ENCODE data around the gene ATXN7L1. TPM values are rescaled to one million over a fixed set of nuclear protein-coding genes. Genes with fewer than 3 reads are reported as not detected.

ATXN7L1 gene
- total and polyA plus RNA-seq, 3 experiments from 2014 or later, result 9.0 to 18.0 (median 9.7) TPM

GRCh38 chr7:105766421-105767073 lies 109.9 kb downstream of the ATXN7L1 start:
- no peak overlapping the region for H3K4me3 Mint-ChIP-seq
- Histone ChIP-seq H3K4me1 (ENCODE audit: insufficient read depth, low read length) (peaks cover 3% of the 10 kb centered on the region), H3K27me3 (ENCODE audit: insufficient read depth, low read length, poor library complexity, severe bottlenecking) (no peaks in the 10 kb centered on the region), H3K4me3 (ENCODE audit: low read length) (no peak overlapping the region), H3K9me3 (ENCODE audit: low read length) (no peaks in the 10 kb centered on the region), H3K36me3 (ENCODE audit: insufficient read depth, low read length) (no peaks in the 10 kb centered on the region), H3K27ac (ENCODE audit: low read depth, low read length) (no peak overlapping the region)
- H3K36me3 Mint-ChIP-seq, result peaks cover 0 to 6% (median 1%) of the 10 kb centered on the region in 3 donors
- H3K27me3 Mint-ChIP-seq, result peaks cover 0 to 1% of the 10 kb centered on the region in 2 donors
- POLR2A ChIA-PET, result no interaction called here
- no peak for DNase-seq
- peaks cover 13 to 49% (median 28%) of the 10 kb centered on the region in 3 donors for H3K4me1 Mint-ChIP-seq
- no peaks in the 10 kb centered on the region for H3K9me3 Mint-ChIP-seq
- H3K27ac Mint-ChIP-seq, result peak overlapping the region in 3 of 8 donors; percentile 22 to 50 (median 29)
- CTCF ChIA-PET, result interaction anchor here (0.9 to 9.2 kb wide), 6 partner anchors 8 to 274 kb away, joined by 3 to 113 read pairs (median 10); partner anchors contain the start of gene ATXN7L1

- DNase-seq, result no peak
- Histone ChIP-seq H3K27ac (ENCODE audit: low read depth, low read length) (no peak overlapping the region), H3K36me3 (ENCODE audit: insufficient read depth, low read length) (no peaks in the 10 kb centered on the region), H3K4me1 (ENCODE audit: insufficient read depth, low read length) (peaks cover 10% of the 10 kb centered on the region), H3K9me3 (ENCODE audit: low read length) (no peaks in the 10 kb centered on the region), H3K27me3 (ENCODE audit: insufficient read depth, low read length, poor library complexity, severe bottlenecking) (no peaks in the 10 kb centered on the region), H3K4me3 (ENCODE audit: low read length) (no peak overlapping the region)
- Mint-ChIP-seq H3K4me3 (no peak overlapping the region), H3K9me3 (no peaks in the 10 kb centered on the region), H3K36me3 (peaks cover 0 to 6% (median 1%) of the 10 kb centered on the region in 3 donors), H3K4me1 (peaks cover 20 to 56% (median 35%) of the 10 kb centered on the region in 3 donors), H3K27me3 (peaks cover 0 to 1% of the 10 kb centered on the region in 2 donors), H3K27ac (peak overlapping the region in 1 of 8 donors; percentile 36)
- ChIA-PET POLR2A (no interaction called here), CTCF (interaction anchor here (0.6 to 9.2 kb wide), 9 partner anchors 8 to 274 kb away, joined by 3 to 113 read pairs (median 5); partner anchors contain the start of gene ATXN7L1)
Measured at GRCh38 chr7:105765846-105766245, 110.6 kb downstream of the ATXN7L1 start.

- H3K27ac Mint-ChIP-seq, result no peak overlapping the region
- no peak overlapping the region for H3K27ac ChIP-seq (ENCODE audit: low read depth, low read length)
- H3K4me1 Mint-ChIP-seq, result peaks cover 32 to 62% (median 48%) of the 10 kb centered on the region in 3 donors
- H3K27me3 ChIP-seq (ENCODE audit: insufficient read depth, low read length, poor library complexity, severe bottlenecking), result no peaks in the 10 kb centered on the region
- no peaks in the 10 kb centered on the region for H3K36me3 ChIP-seq (ENCODE audit: insufficient read depth, low read length)
- ChIA-PET POLR2A (no interaction called here), CTCF (interaction anchor here (0.8 to 9.2 kb wide), 9 partner anchors 12 to 408 kb away, joined by 3 to 113 read pairs (median 3); no protein-coding TSS in a partner anchor)
- H3K9me3 ChIP-seq (ENCODE audit: low read length), result no peaks in the 10 kb centered on the region
- H3K9me3 Mint-ChIP-seq, result no peaks in the 10 kb centered on the region
- DNase-seq, result no peak
- no peak overlapping the region for H3K4me3 ChIP-seq (ENCODE audit: low read length)
- H3K27me3 Mint-ChIP-seq, result peaks cover 0 to 1% of the 10 kb centered on the region in 2 donors
- H3K4me3 Mint-ChIP-seq, result no peak overlapping the region
- H3K36me3 Mint-ChIP-seq, result peaks cover 0 to 6% (median 1%) of the 10 kb centered on the region in 3 donors
- peaks cover 24% of the 10 kb centered on the region for H3K4me1 ChIP-seq (ENCODE audit: insufficient read depth, low read length)
Measured at GRCh38 chr7:105764506-105764905, 111.9 kb downstream of the ATXN7L1 start.

- peak overlapping the region in 4 of 7 donors; percentile 6 to 53 (median 23) for H3K4me3 Mint-ChIP-seq
Measured at GRCh38 chr7:105760551-105761447, 115.6 kb downstream of the ATXN7L1 start.

GRCh38 chr7:105759670-105760550 lies 116.5 kb downstream of the ATXN7L1 start:
- Mint-ChIP-seq H3K4me3 (peak overlapping the region in 2 of 7 donors; percentile 21 to 53), H3K27me3 (peaks cover 0 to 1% of the 10 kb centered on the region in 2 donors), H3K4me1 (peaks cover 34 to 48% (median 43%) of the 10 kb centered on the region in 3 donors), H3K9me3 (no peaks in the 10 kb centered on the region), H3K36me3 (peaks cover 0 to 1% (median 0%) of the 10 kb centered on the region in 3 donors), H3K27ac (peak overlapping the region; percentile 24 to 93 (median 56))
- no peaks in the 10 kb centered on the region for H3K36me3 ChIP-seq (ENCODE audit: insufficient read depth, low read length)
- no peak overlapping the region for H3K27ac ChIP-seq (ENCODE audit: low read depth, low read length)
- peak overlapping the region; percentile 13 for H3K4me3 ChIP-seq (ENCODE audit: low read length)
- H3K9me3 ChIP-seq (ENCODE audit: low read length), result no peaks in the 10 kb centered on the region
- CTCF ChIA-PET, result interaction anchor here (0.6 to 9.2 kb wide), 40 partner anchors 9 to 287 kb away, joined by 3 to 113 read pairs (median 4); partner anchors contain the start of gene ATXN7L1
- peaks cover 29% of the 10 kb centered on the region for H3K4me1 ChIP-seq (ENCODE audit: insufficient read depth, low read length)
- DNase-seq, result peak in 2 of 5 donors; percentile 5 to 12
- POLR2A ChIA-PET, result interaction anchor here (1.1 to 1.7 kb wide), 3 partner anchors 90 to 282 kb away, joined by 4 to 9 read pairs (median 4); no protein-coding TSS in a partner anchor
- H3K27me3 ChIP-seq (ENCODE audit: insufficient read depth, low read length, poor library complexity, severe bottlenecking), result no peaks in the 10 kb centered on the region

More at GRCh38 chr7:105760551-105761447, 115.6 kb downstream of the ATXN7L1 start:
- Histone ChIP-seq H3K27ac (ENCODE audit: low read depth, low read length) (no peak overlapping the region), H3K4me3 (ENCODE audit: low read length) (peak overlapping the region; percentile 13), H3K9me3 (ENCODE audit: low read length) (no peaks in the 10 kb centered on the region), H3K27me3 (ENCODE audit: insufficient read depth, low read length, poor library complexity, severe bottlenecking) (no peaks in the 10 kb centered on the region), H3K36me3 (ENCODE audit: insufficient read depth, low read length) (no peaks in the 10 kb centered on the region), H3K4me1 (ENCODE audit: insufficient read depth, low read length) (peaks cover 29% of the 10 kb centered on the region)
- peak in 4 of 5 donors; percentile 12 to 57 (median 44) for DNase-seq
- Mint-ChIP-seq H3K27ac (peak overlapping the region; percentile 0 to 93 (median 46)), H3K9me3 (no peaks in the 10 kb centered on the region), H3K27me3 (peaks cover 0 to 1% of the 10 kb centered on the region in 2 donors), H3K4me1 (peaks cover 37 to 57% (median 50%) of the 10 kb centered on the region in 3 donors), H3K36me3 (peaks cover 0 to 1% (median 0%) of the 10 kb centered on the region in 3 donors)
- ChIA-PET POLR2A (interaction anchor here (0.5 to 1.7 kb wide), 5 partner anchors 89 to 351 kb away, joined by 3 to 9 read pairs (median 4); partner anchors contain the start of gene SYPL1), CTCF (interaction anchor here (0.6 to 9.2 kb wide), 47 partner anchors 8 to 286 kb away, joined by 3 to 113 read pairs (median 4); partner anchors contain the start of gene ATXN7L1)

- Mint-ChIP-seq H3K27ac (no peak overlapping the region), H3K36me3 (peaks cover 0 to 7% (median 0%) of the 10 kb centered on the region in 3 donors), H3K9me3 (no peaks in the 10 kb centered on the region), H3K4me3 (no peak overlapping the region), H3K4me1 (peaks cover 23 to 24% (median 24%) of the 10 kb centered on the region in 3 donors), H3K27me3 (no peaks in the 10 kb centered on the region)
- no peak overlapping the region for H3K27ac ChIP-seq (ENCODE audit: low read depth, low read length)
- DNase-seq, result no peak
- H3K36me3 ChIP-seq (ENCODE audit: insufficient read depth, low read length), result no peaks in the 10 kb centered on the region
- H3K27me3 ChIP-seq (ENCODE audit: insufficient read depth, low read length, poor library complexity, severe bottlenecking), result no peaks in the 10 kb centered on the region
- peaks cover 24% of the 10 kb centered on the region for H3K4me1 ChIP-seq (ENCODE audit: insufficient read depth, low read length)
- H3K9me3 ChIP-seq (ENCODE audit: low read length), result no peaks in the 10 kb centered on the region
- no peak overlapping the region for H3K4me3 ChIP-seq (ENCODE audit: low read length)
- ChIA-PET POLR2A (no interaction called here), CTCF (interaction anchor here (1.5 to 2.2 kb wide), 2 partner anchors 9 to 10 kb away, joined by 4 to 8 read pairs; no protein-coding TSS in a partner anchor)
Measured at GRCh38 chr7:105756367-105756766, 120.0 kb downstream of the ATXN7L1 start.
